ENCODE measurements around the gene SERTAD3.
A peak's percentile ranks its signal among the peaks of the same experiment; 100 is the strongest.
"Not testable (repeated sequence)": the region's sequence is repeated elsewhere in the genome, so short reads cannot be mapped to it uniquely, and the experiment has no call there.

Gene SERTAD3

GRCh38 chr19:40444000-40444824 lies at the start of gene SERTAD3:
TSS of gene SERTAD3 (minus strand) at chr19:40444335. CDS start at chr19:40442080, 2,255 bp downstream.
- peak; percentile 3 for FAIRE-seq

- no peak for FAIRE-seq
These were observed 49.6 kb upstream of the SERTAD3 start for GRCh38 chr19:40493778-40494177.

GRCh38 chr19:40492274-40492673 lies 48.1 kb upstream of the SERTAD3 start:
- FAIRE-seq = no peak

GRCh38 chr19:40489882-40490230 lies 45.7 kb upstream of the SERTAD3 start:
- FAIRE-seq = no peak

- FAIRE-seq = no peak
These were observed 41.9 kb upstream of the SERTAD3 start for GRCh38 chr19:40486017-40486416.

GRCh38 chr19:40475878-40476644 lies 31.9 kb upstream of the SERTAD3 start:
- FAIRE-seq = not testable (repeated sequence)

GRCh38 chr19:40474737-40475136 lies 30.6 kb upstream of the SERTAD3 start:
- no peak for FAIRE-seq

GRCh38 chr19:40472516-40472915 lies 28.4 kb upstream of the SERTAD3 start:
- FAIRE-seq = no peak

GRCh38 chr19:40471111-40471510 lies 27.0 kb upstream of the SERTAD3 start:
- FAIRE-seq = no peak

GRCh38 chr19:40469011-40469410 lies 24.9 kb upstream of the SERTAD3 start:
- FAIRE-seq = no peak

- FAIRE-seq = no peak
These were observed 23.0 kb upstream of the SERTAD3 start, which contains the start of gene SPTBN4 for GRCh38 chr19:40466985-40467734. TSS of gene SPTBN4 (plus strand) at chr19:40467001. CDS start at chr19:40472622, 5,621 bp downstream.

GRCh38 chr19:40466219-40466984 lies 22.3 kb upstream of the SERTAD3 start:
- no peak for FAIRE-seq

GRCh38 chr19:40465557-40466218 lies 21.6 kb upstream of the SERTAD3 start, which contains the start of gene BLVRB:
TSS of gene BLVRB (minus strand) at chr19:40465745. CDS start at chr19:40465688, 57 bp downstream.
- peak; percentile 96 for FAIRE-seq

GRCh38 chr19:40465025-40465556 lies 21.0 kb upstream of the SERTAD3 start:
- no peak for FAIRE-seq

- FAIRE-seq = no peak
These were observed 20.2 kb upstream of the SERTAD3 start for GRCh38 chr19:40464059-40465024.

GRCh38 chr19:40463587-40464037 lies 19.5 kb upstream of the SERTAD3 start:
- not testable (repeated sequence) for FAIRE-seq

- FAIRE-seq = no peak
These were observed 17.6 kb upstream of the SERTAD3 start for GRCh38 chr19:40461669-40462221.

- no peak for FAIRE-seq
These were observed 16.1 kb upstream of the SERTAD3 start for GRCh38 chr19:40460185-40460584.

GRCh38 chr19:40458597-40458974 lies 14.5 kb upstream of the SERTAD3 start:
- FAIRE-seq = no peak
